ENCODE results near the gene KCNJ9. TPM values are rescaled to one million over a fixed set of nuclear protein-coding genes. Genes with fewer than 3 reads are reported as not detected.

KCNJ9 gene
- total RNA-seq, 1 donor = not detected

- H2AFZ ChIP-seq (ENCODE audit: low read length) = no peak overlapping the region
- no peaks in the 10 kb centered on the region for H3K79me2 ChIP-seq (ENCODE audit: insufficient read depth, low read length)
- TF ChIP-seq CTCF (IDR thresholded peaks at IDR 0.05; ENCODE audit: extremely low read depth, low read depth, low read length) = no peak
- no peak overlapping the region for H3K4me3 ChIP-seq (ENCODE audit: insufficient read depth, low read length)
- H3K36me3 ChIP-seq (ENCODE audit: insufficient read depth, low read length) = no peaks in the 10 kb centered on the region
- peaks cover 44% of the 10 kb centered on the region for H3K27me3 ChIP-seq (ENCODE audit: insufficient read depth, low read length)
- no peak overlapping the region for H3K4me2 ChIP-seq (ENCODE audit: insufficient read depth, low read length)
- H4K20me1 ChIP-seq (ENCODE audit: insufficient read depth, low read length) = no peaks in the 10 kb centered on the region
- H3K4me1 ChIP-seq (ENCODE audit: insufficient read depth, low read length) = no peaks in the 10 kb centered on the region
- no peaks in the 10 kb centered on the region for H3K9me3 ChIP-seq (ENCODE audit: low read depth, low read length)
- no peak for DNase-seq (ENCODE audit: insufficient read length, low spot score, missing footprints)
- no peak overlapping the region for H3K27ac ChIP-seq (ENCODE audit: low read depth, low read length)
Observed at GRCh38 chr1:160074865-160075264, 6.5 kb upstream of the KCNJ9 start.

GRCh38 chr1:160075836-160076235 is 5.5 kb upstream of the KCNJ9 start:
- Histone ChIP-seq H3K4me3 (ENCODE audit: insufficient read depth, low read length) (no peak overlapping the region), H3K4me2 (ENCODE audit: insufficient read depth, low read length) (no peak overlapping the region), H3K4me1 (ENCODE audit: insufficient read depth, low read length) (peaks cover 2% of the 10 kb centered on the region), H4K20me1 (ENCODE audit: insufficient read depth, low read length) (no peaks in the 10 kb centered on the region), H3K9me3 (ENCODE audit: low read depth, low read length) (no peaks in the 10 kb centered on the region), H3K27ac (ENCODE audit: low read depth, low read length) (no peak overlapping the region), H3K36me3 (ENCODE audit: insufficient read depth, low read length) (no peaks in the 10 kb centered on the region), H3K27me3 (ENCODE audit: insufficient read depth, low read length) (peaks cover 46% of the 10 kb centered on the region), H2AFZ (ENCODE audit: low read length) (no peak overlapping the region), H3K79me2 (ENCODE audit: insufficient read depth, low read length) (no peaks in the 10 kb centered on the region)
- DNase-seq (ENCODE audit: insufficient read length, low spot score, missing footprints) = no peak
- no peak for TF ChIP-seq CTCF (IDR thresholded peaks at IDR 0.05; ENCODE audit: extremely low read depth, low read depth, low read length)

GRCh38 chr1:160076295-160076694 is 5.0 kb upstream of the KCNJ9 start:
- DNase-seq (ENCODE audit: insufficient read length, low spot score, missing footprints) = peak; percentile 59
- no peaks in the 10 kb centered on the region for H3K36me3 ChIP-seq (ENCODE audit: insufficient read depth, low read length)
- H3K4me2 ChIP-seq (ENCODE audit: insufficient read depth, low read length) = no peak overlapping the region
- H4K20me1 ChIP-seq (ENCODE audit: insufficient read depth, low read length) = no peaks in the 10 kb centered on the region
- no peak for TF ChIP-seq CTCF (IDR thresholded peaks at IDR 0.05; ENCODE audit: extremely low read depth, low read depth, low read length)
- H3K27me3 ChIP-seq (ENCODE audit: insufficient read depth, low read length) = peaks cover 46% of the 10 kb centered on the region
- peaks cover 4% of the 10 kb centered on the region for H3K4me1 ChIP-seq (ENCODE audit: insufficient read depth, low read length)
- H2AFZ ChIP-seq (ENCODE audit: low read length) = no peak overlapping the region
- no peaks in the 10 kb centered on the region for H3K79me2 ChIP-seq (ENCODE audit: insufficient read depth, low read length)
- H3K4me3 ChIP-seq (ENCODE audit: insufficient read depth, low read length) = no peak overlapping the region
- no peak overlapping the region for H3K27ac ChIP-seq (ENCODE audit: low read depth, low read length)
- H3K9me3 ChIP-seq (ENCODE audit: low read depth, low read length) = no peaks in the 10 kb centered on the region

- Histone ChIP-seq H3K4me2 (ENCODE audit: insufficient read depth, low read length) (no peak overlapping the region), H2AFZ (ENCODE audit: low read length) (no peak overlapping the region), H3K27ac (ENCODE audit: low read depth, low read length) (no peak overlapping the region), H3K4me3 (ENCODE audit: insufficient read depth, low read length) (no peak overlapping the region), H3K4me1 (ENCODE audit: insufficient read depth, low read length) (peaks cover 4% of the 10 kb centered on the region), H3K79me2 (ENCODE audit: insufficient read depth, low read length) (no peaks in the 10 kb centered on the region), H3K9me3 (ENCODE audit: low read depth, low read length) (no peaks in the 10 kb centered on the region), H3K27me3 (ENCODE audit: insufficient read depth, low read length) (peaks cover 49% of the 10 kb centered on the region), H3K36me3 (ENCODE audit: insufficient read depth, low read length) (no peaks in the 10 kb centered on the region), H4K20me1 (ENCODE audit: insufficient read depth, low read length) (no peaks in the 10 kb centered on the region)
- peak; percentile 50 for DNase-seq (ENCODE audit: insufficient read length, low spot score, missing footprints)
- TF ChIP-seq CTCF (IDR thresholded peaks at IDR 0.05; ENCODE audit: extremely low read depth, low read depth, low read length) = no peak
Observed at GRCh38 chr1:160077486-160077885, 3.9 kb upstream of the KCNJ9 start.

All from osteoblast (primary cell).